ENCODE results near the gene SOX18.
"Not testable (repeated sequence)": the region's sequence is repeated elsewhere in the genome, so short reads cannot be mapped to it uniquely, and the experiment has no call there.

The SOX18 gene

DNA sequence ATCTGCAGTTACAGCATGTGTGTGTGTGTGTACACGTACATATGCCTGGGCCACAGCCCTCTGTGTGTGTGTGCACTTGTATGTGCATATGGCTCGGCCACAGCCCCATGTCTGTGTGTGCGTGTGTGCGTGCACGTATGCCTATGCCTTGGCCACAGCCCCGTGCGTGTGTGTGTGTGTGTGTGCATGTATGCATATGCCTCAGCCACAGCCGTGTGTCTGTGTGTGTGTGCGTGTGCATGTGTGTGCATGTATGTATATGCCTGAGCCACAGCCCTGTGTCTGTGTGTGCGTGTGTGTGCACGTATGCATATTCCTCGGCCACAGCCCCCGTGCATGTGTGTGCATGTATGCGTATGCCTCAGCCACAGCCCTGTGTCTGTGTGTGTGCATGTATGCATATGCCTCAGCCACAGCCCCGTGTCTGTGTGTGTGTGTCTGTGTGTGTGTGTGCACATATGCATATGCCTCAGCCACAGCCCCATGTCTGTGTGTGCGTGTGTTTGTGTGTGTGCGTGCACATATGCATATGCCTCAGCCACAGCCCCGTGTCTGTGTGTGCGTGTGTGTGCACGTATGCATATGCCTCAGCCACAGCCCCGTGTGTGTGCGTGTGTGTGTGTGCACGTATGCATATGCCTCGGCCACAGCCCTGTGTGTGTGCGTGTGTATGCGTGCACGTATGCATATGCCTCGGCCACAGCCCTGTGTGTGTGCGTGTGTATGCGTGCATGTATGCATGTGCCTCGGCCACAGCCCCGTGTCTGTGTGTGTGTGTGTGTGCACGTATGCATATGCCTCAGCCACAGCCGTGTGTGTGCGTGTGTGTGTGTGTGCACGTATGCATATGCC, 28.1 kb downstream of the SOX18 start:
- DNase-seq (ENCODE audit: low spot score in 2 of 2): no peak
- Mint-ChIP-seq H3K4me1 (no peaks in the 10 kb centered on the region), H3K4me3 (no peak overlapping the region), H3K27me3 (no peaks in the 10 kb centered on the region), H3K27ac (ENCODE audit: low read depth) (no peak overlapping the region), H3K36me3 (ENCODE audit: insufficient read depth) (peaks cover 47% of the 10 kb centered on the region), H3K9me3 (no peaks in the 10 kb centered on the region)
- no peak for ATAC-seq (replicated peaks; ENCODE audit: extremely low read depth, poor library complexity, severe bottlenecking)

DNA sequence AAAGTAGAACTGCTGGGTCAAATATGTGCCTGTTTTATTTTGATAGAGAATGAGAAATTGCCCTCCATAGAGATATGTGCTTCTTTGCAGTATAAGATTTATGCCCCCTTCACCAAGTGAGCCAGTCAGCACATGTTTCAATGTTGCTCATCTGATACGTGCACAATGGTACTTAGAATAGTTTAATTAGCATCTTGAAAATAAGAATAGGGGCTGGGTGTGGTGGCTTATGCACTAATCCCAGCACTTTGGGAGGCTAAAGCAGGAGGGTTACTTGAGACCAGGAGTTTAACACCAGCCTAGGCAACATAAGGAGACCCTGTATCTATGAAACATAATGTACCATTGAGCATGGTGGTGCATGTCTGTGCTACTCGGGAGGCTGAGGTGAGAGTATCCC, 33.8 kb downstream of the SOX18 start:
- Mint-ChIP-seq H3K27ac (ENCODE audit: low read depth) (no peak overlapping the region), H3K36me3 (ENCODE audit: insufficient read depth) (peaks cover 49% of the 10 kb centered on the region), H3K9me3 (no peaks in the 10 kb centered on the region), H3K4me3 (no peak overlapping the region), H3K4me1 (peaks cover 20% of the 10 kb centered on the region), H3K27me3 (no peaks in the 10 kb centered on the region)
- no peak for ATAC-seq (replicated peaks; ENCODE audit: extremely low read depth, poor library complexity, severe bottlenecking)
- DNase-seq (ENCODE audit: low spot score in 2 of 2): no peak

DNA sequence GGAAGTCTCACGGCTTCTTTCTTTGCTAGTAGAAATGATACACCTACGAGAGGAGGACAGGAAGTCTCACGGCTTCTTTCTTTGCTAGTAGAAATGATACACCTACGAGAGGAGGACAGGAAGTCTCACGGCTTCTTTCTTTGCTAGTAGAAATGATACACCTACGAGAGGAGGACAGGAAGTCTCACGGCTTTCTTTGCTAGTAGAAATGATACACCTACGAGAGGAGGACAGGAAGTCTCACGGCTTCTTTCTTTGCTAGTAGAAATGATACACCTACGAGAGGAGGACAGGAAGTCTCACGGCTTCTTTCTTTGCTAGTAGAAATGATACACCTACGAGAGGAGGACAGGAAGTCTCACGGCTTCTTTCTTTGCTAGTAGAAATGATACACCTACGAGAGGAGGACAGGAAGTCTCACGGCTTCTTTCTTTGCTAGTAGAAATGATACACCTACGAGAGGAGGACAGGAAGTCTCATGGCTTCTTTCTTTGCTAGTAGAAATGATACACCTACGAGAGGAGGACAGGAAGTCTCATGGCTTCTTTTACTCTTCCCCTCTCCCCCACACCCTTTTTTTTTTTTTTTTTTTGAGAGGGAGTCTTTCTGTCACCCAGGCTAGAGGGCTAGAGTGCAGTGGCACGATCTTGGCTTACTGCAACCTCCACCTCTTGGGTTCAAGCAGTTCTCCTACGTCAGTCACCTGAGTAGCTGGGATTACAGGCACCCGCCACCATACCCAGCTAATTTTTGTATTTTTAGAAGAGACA, 36.9 kb downstream of the SOX18 start:
- H3K9me3 Mint-ChIP-seq; H3K27me3 Mint-ChIP-seq; DNase-seq (ENCODE audit: low spot score in 2 of 2): not testable (repeated sequence)
- H3K4me3 Mint-ChIP-seq: peak overlapping the region; percentile 43
- peak; percentile 78 for ATAC-seq (replicated peaks; ENCODE audit: extremely low read depth, poor library complexity, severe bottlenecking)
- peaks cover 37% of the 10 kb centered on the region for H3K4me1 Mint-ChIP-seq
- peak overlapping the region; percentile 94 for H3K27ac Mint-ChIP-seq (ENCODE audit: low read depth)
- H3K36me3 Mint-ChIP-seq (ENCODE audit: insufficient read depth): peaks cover 40% of the 10 kb centered on the region

- DNase-seq (ENCODE audit: low spot score in 2 of 2) (peak in 1 of 2 donors; percentile 20), ATAC-seq (replicated peaks; ENCODE audit: extremely low read depth, poor library complexity, severe bottlenecking) (peak; percentile 61)
- H3K9me3 Mint-ChIP-seq: no peaks in the 10 kb centered on the region
- peaks cover 44% of the 10 kb centered on the region for H3K36me3 Mint-ChIP-seq (ENCODE audit: insufficient read depth)
- H3K4me3 Mint-ChIP-seq: peak overlapping the region; percentile 34
- no peaks in the 10 kb centered on the region for H3K27me3 Mint-ChIP-seq
- H3K4me1 Mint-ChIP-seq: peaks cover 37% of the 10 kb centered on the region
- H3K27ac Mint-ChIP-seq (ENCODE audit: low read depth): peak overlapping the region; percentile 78
Measured at GRCh38 chr20:64011366-64011779, 38.1 kb downstream of the SOX18 start.

GRCh38 chr20:64010711-64011237, 38.7 kb downstream of the SOX18 start:
- Mint-ChIP-seq H3K4me1 (peaks cover 37% of the 10 kb centered on the region), H3K36me3 (ENCODE audit: insufficient read depth) (peaks cover 42% of the 10 kb centered on the region), H3K27me3 (no peaks in the 10 kb centered on the region), H3K4me3 (peak overlapping the region; percentile 34), H3K27ac (ENCODE audit: low read depth) (peak overlapping the region; percentile 78), H3K9me3 (no peaks in the 10 kb centered on the region)
- no peak for DNase-seq (ENCODE audit: low spot score in 2 of 2)
- ATAC-seq (replicated peaks; ENCODE audit: extremely low read depth, poor library complexity, severe bottlenecking): no peak

DNA sequence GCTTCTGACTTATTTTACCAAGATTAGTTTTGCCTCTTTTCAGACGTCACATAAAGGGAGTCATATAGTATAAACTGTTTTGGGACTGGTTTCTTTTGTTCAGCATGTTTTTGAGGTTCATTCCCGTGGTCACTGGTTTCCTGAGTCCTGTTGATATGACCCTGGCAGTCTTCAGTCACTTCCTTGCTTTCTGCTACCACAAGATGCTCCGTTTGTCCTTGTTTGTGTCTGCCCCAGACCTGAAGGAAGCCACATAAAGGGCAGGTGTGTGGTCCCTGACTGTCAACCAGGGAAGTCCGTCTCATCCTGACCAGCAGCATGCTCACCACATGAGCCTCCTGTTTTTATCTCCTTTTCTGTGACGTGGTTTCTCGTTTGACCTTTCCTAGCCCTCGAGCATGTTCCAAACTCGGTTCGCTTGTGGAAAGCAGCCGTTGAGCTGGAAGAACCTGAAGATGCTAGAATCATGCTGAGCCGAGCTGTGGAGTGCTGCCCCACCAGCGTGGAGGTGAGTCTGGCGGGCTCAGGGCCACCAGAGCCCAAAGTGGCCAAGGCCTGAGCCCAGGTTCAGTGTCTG, 39.5 kb downstream of the SOX18 start:
- Mint-ChIP-seq H3K4me3 (no peak overlapping the region), H3K36me3 (ENCODE audit: insufficient read depth) (peaks cover 42% of the 10 kb centered on the region), H3K27me3 (no peaks in the 10 kb centered on the region), H3K27ac (ENCODE audit: low read depth) (peak overlapping the region; percentile 68), H3K9me3 (no peaks in the 10 kb centered on the region), H3K4me1 (peaks cover 37% of the 10 kb centered on the region)
- DNase-seq (ENCODE audit: low spot score in 2 of 2): no peak
- no peak for ATAC-seq (replicated peaks; ENCODE audit: extremely low read depth, poor library complexity, severe bottlenecking)

DNA sequence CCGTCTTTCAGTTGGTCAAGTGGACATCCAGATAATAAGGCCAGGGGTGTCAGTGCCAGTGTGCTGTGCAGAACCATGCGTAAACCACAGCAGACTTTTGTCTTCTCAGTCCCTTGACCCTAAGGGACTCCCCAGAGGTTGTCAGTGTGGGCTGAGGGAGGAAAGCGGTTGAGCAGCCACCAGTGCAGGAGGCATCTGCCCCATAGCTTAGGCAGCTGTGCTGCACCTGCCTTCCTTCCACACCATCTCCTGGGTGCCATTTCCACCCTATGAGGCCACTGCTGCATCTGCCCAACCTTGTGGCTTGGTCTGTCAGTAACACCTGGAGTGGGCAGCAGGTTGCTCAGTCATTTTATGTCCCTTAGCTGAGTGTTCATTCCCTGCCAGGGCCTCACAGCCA, 42.5 kb downstream of the SOX18 start:
- no peak overlapping the region for H3K4me3 Mint-ChIP-seq
- H3K9me3 Mint-ChIP-seq: no peaks in the 10 kb centered on the region
- DNase-seq (ENCODE audit: low spot score in 2 of 2) (no peak), ATAC-seq (replicated peaks; ENCODE audit: extremely low read depth, poor library complexity, severe bottlenecking) (no peak)
- H3K36me3 Mint-ChIP-seq (ENCODE audit: insufficient read depth): peaks cover 56% of the 10 kb centered on the region
- H3K27me3 Mint-ChIP-seq: no peaks in the 10 kb centered on the region
- H3K27ac Mint-ChIP-seq (ENCODE audit: low read depth): no peak overlapping the region
- peaks cover 25% of the 10 kb centered on the region for H3K4me1 Mint-ChIP-seq

DNA sequence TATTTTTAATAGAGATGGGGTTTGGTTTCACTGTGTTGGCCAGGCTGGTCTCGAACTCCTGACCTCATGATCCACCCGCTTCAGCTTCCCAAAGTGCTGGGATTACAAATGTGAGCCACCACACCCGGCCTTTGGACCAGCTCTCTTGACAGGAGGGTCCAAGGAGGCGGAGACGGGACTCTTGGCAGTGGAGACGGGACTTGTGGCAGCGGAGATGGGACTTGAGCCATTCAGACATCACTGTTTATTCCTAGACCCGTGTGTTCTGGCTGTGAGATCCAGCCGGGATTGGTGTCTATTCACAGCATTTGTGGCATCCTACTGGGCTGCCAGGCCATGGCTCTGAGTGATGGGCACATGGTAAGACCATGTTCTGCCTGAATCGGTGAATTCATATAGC, 42.9 kb downstream of the SOX18 start:
- ATAC-seq (replicated peaks; ENCODE audit: extremely low read depth, poor library complexity, severe bottlenecking): no peak
- DNase-seq (ENCODE audit: low spot score in 2 of 2): no peak
- no peak overlapping the region for H3K4me3 Mint-ChIP-seq
- no peak overlapping the region for H3K27ac Mint-ChIP-seq (ENCODE audit: low read depth)
- peaks cover 27% of the 10 kb centered on the region for H3K4me1 Mint-ChIP-seq
- no peaks in the 10 kb centered on the region for H3K27me3 Mint-ChIP-seq
- no peaks in the 10 kb centered on the region for H3K9me3 Mint-ChIP-seq
- H3K36me3 Mint-ChIP-seq (ENCODE audit: insufficient read depth): peaks cover 58% of the 10 kb centered on the region

- no peaks in the 10 kb centered on the region for H3K27me3 Mint-ChIP-seq
- peaks cover 64% of the 10 kb centered on the region for H3K36me3 Mint-ChIP-seq (ENCODE audit: insufficient read depth)
- no peak overlapping the region for H3K27ac Mint-ChIP-seq (ENCODE audit: low read depth)
- ATAC-seq (replicated peaks; ENCODE audit: extremely low read depth, poor library complexity, severe bottlenecking): no peak
- H3K4me3 Mint-ChIP-seq: no peak overlapping the region
- peaks cover 24% of the 10 kb centered on the region for H3K4me1 Mint-ChIP-seq
- no peaks in the 10 kb centered on the region for H3K9me3 Mint-ChIP-seq
- no peak for DNase-seq (ENCODE audit: low spot score in 2 of 2)
Measured at GRCh38 chr20:64005394-64005793, 44.0 kb downstream of the SOX18 start.

DNA sequence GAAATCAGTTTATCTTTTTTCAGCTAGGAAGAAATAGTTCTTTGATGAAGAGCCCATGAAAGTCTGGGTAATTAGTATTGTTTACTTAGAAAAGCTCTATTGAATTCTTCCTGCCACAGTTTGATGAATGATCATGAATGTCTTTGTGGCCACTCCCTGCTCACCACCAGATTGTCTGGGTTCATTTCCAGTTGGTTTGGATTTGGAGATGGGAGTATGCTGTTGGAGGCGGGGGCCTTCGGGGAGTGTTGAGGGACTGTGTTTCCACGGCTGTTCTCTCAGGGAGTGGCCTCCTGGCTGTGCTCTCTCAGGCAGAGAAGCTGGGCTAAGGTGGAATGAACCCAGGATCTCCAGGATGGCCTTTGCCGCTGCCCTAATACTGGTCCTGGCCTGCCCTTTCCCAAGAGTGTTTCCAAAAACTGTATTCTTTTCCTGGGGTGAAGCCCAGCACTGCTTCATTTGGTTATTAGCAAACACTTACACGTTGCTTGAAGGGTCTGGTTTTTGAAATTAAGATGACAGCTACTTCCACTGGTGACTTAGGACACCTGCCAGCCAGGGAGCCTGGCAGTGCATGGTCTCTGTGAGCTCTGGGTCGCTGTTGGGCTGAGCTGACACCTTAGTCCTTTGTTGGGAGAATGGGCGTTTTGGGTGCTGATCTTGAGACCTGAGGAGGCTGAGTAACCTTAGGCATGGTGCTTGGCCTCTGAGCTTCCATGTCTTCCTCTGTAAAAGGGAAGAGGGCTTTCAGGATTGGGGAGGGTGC, 45.3 kb downstream of the SOX18 start:
- peaks cover 13% of the 10 kb centered on the region for H3K4me1 Mint-ChIP-seq
- no peak for DNase-seq (ENCODE audit: low spot score in 2 of 2)

DNA sequence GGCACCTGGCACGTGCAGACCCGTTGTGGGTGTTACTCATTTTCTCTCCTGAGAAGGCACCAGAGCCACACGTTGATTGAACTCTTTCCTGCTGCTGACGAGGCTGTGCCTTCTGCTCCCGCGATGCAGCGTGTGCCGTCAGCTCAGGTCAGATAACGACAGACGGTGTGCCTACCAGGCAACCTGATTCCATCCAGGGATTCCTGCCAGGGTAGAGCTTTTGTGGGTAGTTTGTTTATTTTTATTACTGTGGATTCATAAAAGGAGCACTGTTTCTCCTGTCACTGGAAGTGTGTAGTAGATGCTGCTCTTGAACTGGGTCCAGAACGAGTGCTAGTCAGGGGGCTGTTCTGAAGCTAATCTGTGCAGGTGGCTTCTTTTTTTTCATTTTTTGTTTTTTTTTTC, 47.8 kb downstream of the SOX18 start:
- no peak overlapping the region for H3K27ac Mint-ChIP-seq (ENCODE audit: low read depth)
- ATAC-seq (replicated peaks; ENCODE audit: extremely low read depth, poor library complexity, severe bottlenecking) (no peak), DNase-seq (ENCODE audit: low spot score in 2 of 2) (no peak)
- H3K36me3 Mint-ChIP-seq (ENCODE audit: insufficient read depth): peaks cover 81% of the 10 kb centered on the region
- no peaks in the 10 kb centered on the region for H3K27me3 Mint-ChIP-seq
- H3K9me3 Mint-ChIP-seq: no peaks in the 10 kb centered on the region
- peaks cover 7% of the 10 kb centered on the region for H3K4me1 Mint-ChIP-seq
- no peak overlapping the region for H3K4me3 Mint-ChIP-seq

More for the DNA sequence above, 45.3 kb downstream of the SOX18 start:
- Mint-ChIP-seq H3K4me3 (no peak overlapping the region), H3K36me3 (ENCODE audit: insufficient read depth) (peaks cover 68% of the 10 kb centered on the region), H3K9me3 (no peaks in the 10 kb centered on the region), H3K27ac (ENCODE audit: low read depth) (no peak overlapping the region), H3K27me3 (no peaks in the 10 kb centered on the region)
- no peak for ATAC-seq (replicated peaks; ENCODE audit: extremely low read depth, poor library complexity, severe bottlenecking)

DNA sequence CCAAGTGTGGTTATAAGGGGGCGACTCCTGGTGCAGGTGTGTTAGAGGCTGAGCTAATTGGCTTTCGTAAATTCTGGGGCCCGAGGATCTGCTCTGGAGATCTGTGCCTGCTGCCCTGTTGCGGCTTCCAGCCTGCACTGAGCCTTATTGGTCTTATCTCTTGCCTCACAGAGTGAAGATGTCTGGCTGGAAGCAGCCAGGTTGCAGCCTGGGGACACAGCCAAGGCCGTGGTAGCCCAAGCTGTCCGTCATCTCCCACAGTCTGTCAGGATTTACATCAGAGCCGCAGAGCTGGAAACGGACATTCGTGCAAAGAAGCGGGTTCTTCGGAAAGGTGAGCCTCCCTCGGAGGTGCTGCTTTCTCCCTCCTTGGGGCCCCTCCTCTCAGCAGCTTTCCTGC, 48.5 kb downstream of the SOX18 start:
- Mint-ChIP-seq H3K27me3 (no peaks in the 10 kb centered on the region), H3K36me3 (ENCODE audit: insufficient read depth) (peaks cover 85% of the 10 kb centered on the region), H3K9me3 (no peaks in the 10 kb centered on the region), H3K27ac (ENCODE audit: low read depth) (no peak overlapping the region), H3K4me3 (no peak overlapping the region), H3K4me1 (peaks cover 7% of the 10 kb centered on the region)
- ATAC-seq (replicated peaks; ENCODE audit: extremely low read depth, poor library complexity, severe bottlenecking): no peak
- DNase-seq (ENCODE audit: low spot score in 2 of 2): no peak

Data from central memory CD8-positive, alpha-beta T cell (primary cell).